ENCODE results near the gene WDR27. TPM values are rescaled to one million over a fixed set of nuclear protein-coding genes. Genes with fewer than 3 reads are reported as not detected.

The WDR27 gene
- polyA plus RNA-seq, 1 donor from 2014 or later: 35.8 TPM

- H2AFZ ChIP-seq (ENCODE audit: low read depth, low read length): no peak overlapping the region
- no peaks in the 10 kb centered on the region for H3K36me3 ChIP-seq (ENCODE audit: insufficient read depth, low read length)
- no peaks in the 10 kb centered on the region for H3F3A ChIP-seq (ENCODE audit: insufficient read depth, low read length, poor library complexity, severe bottlenecking)
- no peaks in the 10 kb centered on the region for H3K9me2 ChIP-seq (ENCODE audit: insufficient read depth, low read length)
- H3K79me2 ChIP-seq (replicated peaks; ENCODE audit: insufficient read depth, low read length): no peaks in the 10 kb centered on the region
- H3K9me3 ChIP-seq (ENCODE audit: low read length): no peaks in the 10 kb centered on the region
- H3K4me2 ChIP-seq (ENCODE audit: low read length): no peak overlapping the region
- no peak overlapping the region for H3K4me3 ChIP-seq (ENCODE audit: low read length)
- no peaks in the 10 kb centered on the region for H4K20me1 ChIP-seq (ENCODE audit: insufficient read depth)
- H3K27me3 ChIP-seq (ENCODE audit: insufficient read depth, low read depth, low read length): no peaks in the 10 kb centered on the region
- H3K9ac ChIP-seq (ENCODE audit: low read length): no peak overlapping the region
- no peak overlapping the region for H3K27ac ChIP-seq (ENCODE audit: low read length)
- TF ChIP-seq REST (IDR thresholded peaks at IDR 0.05; ENCODE audit: borderline replicate concordance) (no peak), POLR2AphosphoS5 (IDR thresholded peaks at IDR 0.05) (no peak), MXI1 (conservative IDR thresholded peaks at IDR 0.05; ENCODE audit: poor library complexity, severe bottlenecking) (no peak), EP300 (conservative IDR thresholded peaks at IDR 0.05; ENCODE audit: poor library complexity, severe bottlenecking) (no peak), SMC3 (conservative IDR thresholded peaks at IDR 0.05; ENCODE audit: poor library complexity) (no peak), RAD21 (conservative IDR thresholded peaks at IDR 0.05) (no peak), CTCF (IDR thresholded peaks at IDR 0.05; ENCODE audit: poor library complexity, severe bottlenecking) (no peak), EZH2 (IDR thresholded peaks at IDR 0.05; ENCODE audit: borderline replicate concordance, insufficient read depth, low read length, poor library complexity, severe bottlenecking) (no peak), TAF1 (IDR thresholded peaks at IDR 0.05; ENCODE audit: low read depth) (no peak)
Measured at GRCh38 chr6:169624785-169625184, 77.0 kb downstream of the WDR27 start.

GRCh38 chr6:169623975-169624374 lies 77.9 kb downstream of the WDR27 start:
- no peak overlapping the region for H3K27ac ChIP-seq (ENCODE audit: low read length)
- no peak overlapping the region for H3K4me3 ChIP-seq (ENCODE audit: low read length)
- no peaks in the 10 kb centered on the region for H3K27me3 ChIP-seq (ENCODE audit: insufficient read depth, low read depth, low read length)
- H3F3A ChIP-seq (ENCODE audit: insufficient read depth, low read length, poor library complexity, severe bottlenecking): no peaks in the 10 kb centered on the region
- no peaks in the 10 kb centered on the region for H4K20me1 ChIP-seq (ENCODE audit: insufficient read depth)
- TF ChIP-seq EZH2 (IDR thresholded peaks at IDR 0.05; ENCODE audit: borderline replicate concordance, insufficient read depth, low read length, poor library complexity, severe bottlenecking) (no peak), TAF1 (IDR thresholded peaks at IDR 0.05; ENCODE audit: low read depth) (no peak), EP300 (conservative IDR thresholded peaks at IDR 0.05; ENCODE audit: poor library complexity, severe bottlenecking) (no peak), RAD21 (conservative IDR thresholded peaks at IDR 0.05) (no peak), POLR2AphosphoS5 (IDR thresholded peaks at IDR 0.05) (no peak), REST (IDR thresholded peaks at IDR 0.05; ENCODE audit: borderline replicate concordance) (no peak), CTCF (IDR thresholded peaks at IDR 0.05; ENCODE audit: poor library complexity, severe bottlenecking) (no peak), MXI1 (conservative IDR thresholded peaks at IDR 0.05; ENCODE audit: poor library complexity, severe bottlenecking) (no peak), SMC3 (conservative IDR thresholded peaks at IDR 0.05; ENCODE audit: poor library complexity) (no peak)
- H3K9me2 ChIP-seq (ENCODE audit: insufficient read depth, low read length): no peaks in the 10 kb centered on the region
- H3K36me3 ChIP-seq (ENCODE audit: insufficient read depth, low read length): no peaks in the 10 kb centered on the region
- no peaks in the 10 kb centered on the region for H3K79me2 ChIP-seq (replicated peaks; ENCODE audit: insufficient read depth, low read length)
- H3K9me3 ChIP-seq (ENCODE audit: low read length): no peaks in the 10 kb centered on the region
- H3K9ac ChIP-seq (ENCODE audit: low read length): no peak overlapping the region
- H3K4me2 ChIP-seq (ENCODE audit: low read length): no peak overlapping the region
- no peak overlapping the region for H2AFZ ChIP-seq (ENCODE audit: low read depth, low read length)

Measured in neural cell (in vitro differentiated cells).